HL-60/S4 (cell line): Measurements from ENCODE around the gene CHMP4B.

ENCODE experiments used
- in situ Hi-C: fragments of 300-500 bp; cut with MboI; formaldehyde crosslinking; loops from 2 replicates; pipeline ENCODE4 v1.14.3; 2022; ENCODE audit warnings: low sequenced_read_pairs

Gene CHMP4B, protein sequence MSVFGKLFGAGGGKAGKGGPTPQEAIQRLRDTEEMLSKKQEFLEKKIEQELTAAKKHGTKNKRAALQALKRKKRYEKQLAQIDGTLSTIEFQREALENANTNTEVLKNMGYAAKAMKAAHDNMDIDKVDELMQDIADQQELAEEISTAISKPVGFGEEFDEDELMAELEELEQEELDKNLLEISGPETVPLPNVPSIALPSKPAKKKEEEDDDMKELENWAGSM

GRCh38 chr20:33810885-33811775, at the start of gene CHMP4B:
TSS of gene CHMP4B (plus strand) at chr20:33811348. CDS start at chr20:33811469, 121 bp downstream.
- in situ Hi-C loops: no loop called here

DNA sequence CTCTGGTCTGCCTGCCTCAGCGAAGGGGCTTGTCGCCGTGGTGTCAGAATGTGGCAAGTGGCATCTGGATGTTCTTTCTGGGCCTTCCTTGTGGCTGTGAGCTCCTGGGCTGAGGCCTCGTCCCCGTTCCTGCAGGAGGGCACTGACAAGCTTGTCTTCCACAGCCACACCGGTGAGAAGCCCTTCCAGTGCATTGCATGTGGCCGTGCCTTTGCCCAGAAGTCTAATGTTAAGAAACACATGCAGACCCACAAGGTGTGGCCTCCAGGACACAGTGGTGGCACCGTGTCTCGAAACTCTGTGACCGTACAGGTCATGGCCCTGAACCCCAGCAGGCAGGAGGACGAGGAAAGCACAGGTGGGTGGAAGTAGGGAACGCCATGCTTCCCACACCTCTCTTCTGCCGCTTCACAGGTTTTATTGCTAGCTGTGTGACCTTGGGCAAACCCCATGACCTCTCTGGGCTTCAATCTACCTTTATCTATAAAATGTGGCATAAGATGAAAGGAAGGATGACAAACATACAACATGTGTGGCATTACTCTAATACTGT, 49.4 kb upstream of the CHMP4B start:
- in situ Hi-C loops: no loop called here

- in situ Hi-C loops: no loop called here
These were observed 46.0 kb upstream of the CHMP4B start for GRCh38 chr20:33765099-33765498.

DNA sequence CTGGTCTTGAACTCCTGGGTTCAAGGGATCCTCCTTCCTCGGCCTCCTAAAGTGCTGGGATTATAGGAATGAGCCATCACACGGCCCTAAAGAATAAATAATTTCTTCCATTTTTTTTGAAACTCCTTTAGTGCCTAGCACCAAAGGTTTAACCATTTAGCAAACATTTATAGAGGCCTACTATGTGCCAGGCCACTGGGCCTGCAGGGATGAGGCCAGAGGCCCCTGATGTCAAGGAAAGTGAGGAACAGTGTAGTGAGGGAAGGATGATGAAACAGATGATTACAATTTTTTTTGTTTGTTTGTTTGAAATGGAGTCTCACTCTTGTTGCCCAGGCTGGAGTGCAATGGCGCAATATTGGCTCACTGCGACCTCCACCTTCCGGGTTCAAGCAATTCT, 45.6 kb upstream of the CHMP4B start:
- in situ Hi-C loops: no loop called here

DNA sequence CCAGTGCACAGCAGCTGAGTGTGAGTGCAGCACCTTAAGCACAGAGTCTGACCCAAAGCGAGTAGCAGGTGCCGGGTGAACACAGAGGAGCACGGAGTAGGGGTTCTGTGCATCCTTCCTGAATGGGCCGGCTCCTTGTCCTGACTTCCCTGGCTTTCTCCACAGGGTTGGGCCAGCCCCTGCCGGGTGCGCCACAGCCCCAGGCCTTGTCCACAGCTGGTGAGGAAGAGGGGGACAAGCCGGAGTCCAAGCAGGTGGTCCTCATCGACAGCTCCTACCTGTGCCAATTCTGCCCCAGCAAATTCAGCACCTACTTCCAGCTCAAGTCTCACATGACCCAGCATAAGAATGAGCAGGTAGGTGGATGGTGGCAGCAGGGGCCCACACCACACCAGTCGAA, 44.5 kb upstream of the CHMP4B start:
- in situ Hi-C loops: no loop called here

- in situ Hi-C loops: no loop called here
These were observed 43.4 kb upstream of the CHMP4B start for GRCh38 chr20:33767777-33768138.

DNA sequence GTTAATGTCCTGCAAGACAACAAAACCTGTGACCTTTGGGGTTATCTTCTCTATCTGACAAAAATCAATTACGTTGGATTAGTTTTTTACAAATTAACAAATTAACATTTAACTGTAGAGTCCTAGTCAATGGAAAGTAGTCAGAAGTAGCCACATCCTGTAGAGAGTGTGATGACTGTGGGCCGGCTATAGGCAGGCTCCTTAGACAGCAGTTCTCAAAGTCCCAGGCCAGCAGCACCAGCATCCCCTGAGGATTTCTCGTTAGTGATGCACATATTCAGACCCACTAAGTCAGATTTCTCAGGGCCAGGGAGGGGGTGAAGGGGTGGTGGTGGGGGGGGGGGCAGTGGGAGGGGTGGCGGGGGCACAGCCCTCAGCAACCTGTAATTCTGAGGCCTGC, 42.1 kb upstream of the CHMP4B start:
- in situ Hi-C loops: no loop called here

DNA sequence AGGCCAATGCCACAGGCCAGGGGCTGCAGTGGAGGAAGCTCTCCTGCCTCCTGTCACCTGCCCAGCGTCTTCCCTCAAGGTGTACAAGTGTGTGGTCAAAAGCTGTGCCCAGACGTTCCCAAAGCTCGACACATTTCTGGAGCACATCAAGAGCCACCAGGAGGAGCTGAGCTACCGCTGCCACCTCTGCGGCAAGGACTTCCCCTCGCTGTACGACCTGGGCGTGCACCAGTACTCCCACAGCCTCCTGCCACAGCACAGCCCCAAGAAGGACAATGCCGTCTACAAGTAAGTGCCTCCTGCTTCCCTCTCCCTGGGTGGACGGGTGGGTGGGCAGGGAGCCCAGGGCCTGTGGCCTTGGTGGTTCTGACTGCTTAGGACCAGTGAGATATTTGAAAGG, 41.1 kb upstream of the CHMP4B start:
- in situ Hi-C loops: no loop called here

- in situ Hi-C loops: no loop called here
These were observed 39.2 kb upstream of the CHMP4B start for GRCh38 chr20:33771938-33772337.

- in situ Hi-C loops: no loop called here
These were observed 38.7 kb upstream of the CHMP4B start for GRCh38 chr20:33772439-33772838.

DNA sequence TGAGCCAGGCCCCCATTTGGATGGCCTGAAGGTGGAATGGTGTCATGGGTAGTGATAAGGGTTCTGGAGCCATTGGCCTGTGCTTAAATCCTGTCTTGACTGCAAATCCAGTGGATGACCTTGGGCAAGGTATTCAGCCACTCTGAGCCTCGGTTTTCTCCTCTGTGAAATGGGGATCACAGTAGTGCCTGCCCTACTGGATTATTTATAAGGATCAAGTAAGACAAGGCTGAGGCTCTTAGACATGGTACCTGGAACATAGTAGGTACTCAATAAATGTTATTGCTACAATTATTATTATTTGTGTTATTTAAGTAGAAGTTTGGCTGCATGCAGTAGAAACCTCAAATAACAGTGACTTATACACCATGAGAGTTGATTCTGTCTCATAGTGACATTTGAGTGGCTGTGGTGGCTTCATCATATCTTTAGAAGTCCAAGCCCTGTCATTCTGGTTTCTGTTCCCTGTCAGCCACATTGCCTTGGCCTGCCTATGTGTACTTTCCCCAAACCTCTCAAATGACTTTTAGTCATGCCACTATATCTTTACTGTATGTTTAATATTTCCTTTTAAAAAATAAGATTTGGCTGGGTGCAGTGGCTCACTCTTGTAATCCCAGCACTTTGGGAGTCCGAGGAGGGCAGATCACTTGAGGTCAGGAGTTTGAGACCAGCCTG, 37.6 kb upstream of the CHMP4B start:
- in situ Hi-C loops: no loop called here

- in situ Hi-C loops: no loop called here
These were observed 33.3 kb upstream of the CHMP4B start for GRCh38 chr20:33777816-33778215.

DNA sequence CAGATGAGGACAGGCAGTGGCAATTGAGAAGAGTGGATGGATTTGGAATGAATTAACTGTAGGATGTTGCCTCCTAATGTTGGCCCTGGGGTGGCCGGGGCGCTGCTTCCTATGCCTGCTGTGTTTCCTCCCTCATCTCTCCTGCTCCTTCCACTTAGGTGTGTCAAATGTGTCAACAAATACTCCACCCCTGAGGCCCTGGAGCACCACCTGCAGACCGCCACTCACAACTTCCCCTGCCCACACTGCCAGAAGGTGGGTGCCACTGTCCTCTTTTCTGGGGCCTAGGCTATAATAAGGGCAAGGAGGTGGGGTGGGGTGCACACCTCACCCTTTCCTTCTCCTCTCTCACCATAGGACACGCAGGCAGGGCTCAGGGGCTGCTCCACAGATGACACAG, 30.0 kb upstream of the CHMP4B start:
- in situ Hi-C loops: no loop called here

DNA sequence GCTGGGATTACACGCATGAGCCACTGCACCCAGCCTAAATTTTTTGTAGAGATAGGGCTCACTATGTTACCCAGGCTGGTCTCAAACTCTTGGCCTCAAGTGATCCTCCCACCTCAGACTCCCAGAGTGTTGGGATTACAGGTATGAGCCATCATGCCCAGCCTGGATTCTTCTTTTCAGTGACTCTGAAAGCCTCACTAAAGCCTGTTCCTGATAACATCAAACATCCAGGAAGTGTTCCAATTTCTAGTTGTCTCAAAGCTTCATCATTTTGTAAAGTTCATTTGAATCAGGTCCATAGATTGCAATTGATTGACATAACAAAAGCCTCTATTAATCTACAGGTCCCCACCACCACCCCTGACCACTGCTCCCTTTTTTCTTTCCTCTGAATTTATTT, 29.2 kb upstream of the CHMP4B start:
- in situ Hi-C loops: no loop called here

- in situ Hi-C loops: no loop called here
These were observed 27.9 kb upstream of the CHMP4B start for GRCh38 chr20:33783256-33783655.

DNA sequence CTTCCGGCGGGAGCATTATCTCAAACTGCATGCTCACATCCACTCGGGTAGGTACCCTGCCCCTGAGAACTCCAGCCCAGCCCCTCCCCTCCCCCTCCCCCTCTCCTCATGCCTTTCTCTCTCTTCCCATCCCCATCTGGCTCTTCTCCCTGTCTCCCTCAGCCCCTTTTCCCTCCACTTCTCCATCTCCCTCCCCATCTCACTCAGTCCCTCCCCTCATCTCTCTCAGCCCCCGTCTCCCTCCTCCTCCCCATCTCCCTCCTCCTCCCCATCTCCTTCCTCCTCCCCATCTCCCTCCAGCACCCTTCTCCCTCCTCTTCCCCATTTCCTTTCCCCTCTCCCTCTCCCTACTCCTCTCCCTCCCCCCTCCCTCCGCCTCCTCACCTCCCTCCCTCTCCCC, 27.3 kb upstream of the CHMP4B start:
- in situ Hi-C loops: no loop called here

- in situ Hi-C loops: no loop called here
These were observed 26.9 kb upstream of the CHMP4B start for GRCh38 chr20:33784225-33784624.

DNA sequence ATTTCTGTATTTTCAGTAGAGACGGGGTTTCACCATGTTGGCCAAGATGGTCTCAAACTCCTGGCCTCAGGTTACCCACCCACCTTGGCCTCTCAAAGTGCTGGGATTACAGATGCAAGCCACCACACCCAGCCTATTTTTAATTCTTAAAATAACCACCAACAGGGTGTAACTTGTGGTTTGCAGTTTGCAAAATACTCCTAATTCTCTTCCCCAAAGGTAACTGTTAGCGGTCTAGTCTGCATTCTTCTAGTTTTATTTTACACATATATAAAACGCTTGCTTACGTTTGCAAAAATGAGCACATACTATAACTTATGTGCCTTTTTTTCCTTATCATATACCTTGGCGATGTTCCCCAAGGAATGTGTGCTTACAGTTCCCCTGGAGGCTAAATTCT, 25.6 kb upstream of the CHMP4B start:
- in situ Hi-C loops: no loop called here

GRCh38 chr20:33787253-33787891, 23.8 kb upstream of the CHMP4B start:
- in situ Hi-C loops: no loop called here

- in situ Hi-C loops: no loop called here
These were observed 22.6 kb upstream of the CHMP4B start for GRCh38 chr20:33788351-33789049.
